HepG2 (cell line): Measurements from ENCODE around the gene ZNHIT1. TPM values are rescaled to one million over a fixed set of nuclear protein-coding genes. Genes with fewer than 3 reads are reported as not detected.

Experiments
- ATF5 ChIP-seq: sonication (generic); formaldehyde crosslinking; IDR thresholded peaks from 2 replicates; pipeline ENCODE4 v1.4.0; 2020; ENCODE audit warnings: mild to moderate bottlenecking, low read depth, missing genetic modification reagents
- FOXP1 ChIP-seq, 2 experiments: fragments of 450-650 bp in 1 of 2; IDR thresholded peaks; 2 replicates each; pipeline ENCODE4 v1.6.1; 2017 to 2018; ENCODE audit warnings: antibody characterized with exemption in 1 of 2
- HNRNPLL ChIP-seq: fragments of 200-400 bp; formaldehyde crosslinking; IDR thresholded peaks from 2 replicates; pipeline ENCODE4 v1.6.1; 2017; ENCODE audit warnings: mild to moderate bottlenecking, low read depth, low read length; ENCODE audit not compliant: poor library complexity, severe bottlenecking
- HOXA5 ChIP-seq: sonication (generic); formaldehyde crosslinking; IDR thresholded peaks from 2 replicates; pipeline ENCODE4 v1.4.0; 2020; ENCODE audit warnings: missing genetic modification reagents
- MED1 ChIP-seq: sonication (generic); formaldehyde crosslinking; IDR thresholded peaks from 2 replicates; pipeline ENCODE4 v1.4.0; 2020; ENCODE audit warnings: missing genetic modification reagents
- PRDM15 ChIP-seq: sonication (generic); formaldehyde crosslinking; IDR thresholded peaks from 2 replicates; pipeline ENCODE4 v1.4.0; 2020; ENCODE audit warnings: missing genetic modification reagents
- RFXAP ChIP-seq: sonication (generic); formaldehyde crosslinking; IDR thresholded peaks from 2 replicates; pipeline ENCODE4 v1.4.0; 2020; ENCODE audit warnings: missing genetic modification reagents, borderline replicate concordance
- TFDP1 ChIP-seq: IDR thresholded peaks from 2 replicates; pipeline ENCODE4 v1.6.1; 2016; ENCODE audit warnings: missing compliant biosample characterization, missing genetic modification reagents, borderline replicate concordance
- UBTF ChIP-seq: sonication (generic); formaldehyde crosslinking; IDR thresholded peaks from 2 replicates; pipeline ENCODE4 v1.4.0; 2020; ENCODE audit warnings: mild to moderate bottlenecking, missing genetic modification reagents
- XRCC5 ChIP-seq: fragments of 200-400 bp; formaldehyde crosslinking; optimal IDR thresholded peaks from 2 replicates; pipeline ENCODE3; 2017; ENCODE audit warnings: mild to moderate bottlenecking, low read length
- ZBTB14 ChIP-seq: sonication (generic); formaldehyde crosslinking; IDR thresholded peaks from 2 replicates; pipeline ENCODE4 v1.4.0; 2020; ENCODE audit warnings: missing genetic modification reagents
- ZNF331 ChIP-seq: sonication (generic); formaldehyde crosslinking; IDR thresholded peaks from 2 replicates; pipeline ENCODE4 v1.4.0; 2020; ENCODE audit warnings: missing genetic modification reagents
- ZNF33A ChIP-seq: sonication (generic); formaldehyde crosslinking; IDR thresholded peaks from 2 replicates; pipeline ENCODE4 v1.5.1; 2020; ENCODE audit warnings: missing genetic modification reagents, mild to moderate bottlenecking, moderate library complexity, borderline replicate concordance
- ZNF350 ChIP-seq: sonication (generic); formaldehyde crosslinking; IDR thresholded peaks from 2 replicates; pipeline ENCODE4 v1.4.0; 2020; ENCODE audit warnings: mild to moderate bottlenecking, low read depth, missing genetic modification reagents, borderline replicate concordance
- ZNF446 ChIP-seq: sonication (generic); formaldehyde crosslinking; IDR thresholded peaks from 2 replicates; pipeline ENCODE4 v1.5.0; 2020; ENCODE audit warnings: mild to moderate bottlenecking, missing genetic modification reagents
- ZNF567 ChIP-seq: sonication (generic); formaldehyde crosslinking; IDR thresholded peaks from 2 replicates; pipeline ENCODE4 v1.8.1; 2023; ENCODE audit warnings: mild to moderate bottlenecking, missing genetic modification reagents, borderline replicate concordance
- ZSCAN22 ChIP-seq: sonication (generic); formaldehyde crosslinking; IDR thresholded peaks from 2 replicates; pipeline ENCODE4 v1.4.0; 2020; ENCODE audit warnings: mild to moderate bottlenecking, missing genetic modification reagents
- polyA plus RNA-seq, 8 experiments: library from polyadenylated mRNA; depleted of rRNA in 3 of 8; stranded (reverse) in 7 of 8; unstranded in 1 of 8; fragments of >200 nt; fragmentation: Illumina TruSeq in 4 of 8; extraction: Trizol in 4 of 8; gene quantifications; 2 replicates each; pipeline versions ENCODE4 v1.2.1 to v1.2.3, GENCODE V29; 2011 to 2016; ENCODE audit warnings: low read depth in 4 of 8, missing spikeins in 1 of 8, mixed read lengths in 1 of 8; ENCODE audit not compliant: insufficient read depth in 1 of 8
- total RNA-seq, 5 experiments: library from RNA; depleted of rRNA; stranded (reverse); fragments of >200 nt; fragmentation: Illumina TruSeq; extraction: Trizol; gene quantifications; 2 replicates each; pipeline ENCODE4 v1.2.3, GENCODE V29; 2016; ENCODE audit warnings: low read depth in 1 of 5

The ZNHIT1 gene
- total and polyA plus RNA-seq, 2 of the 13 experiments (the other 11 are each of a cell fraction or from before 2014, with no cell fraction given), result 32.5 to 64.5 TPM

GRCh38 chr7:101245147-101245668, 27.2 kb downstream of the ZNHIT1 start (continued):
- TF ChIP-seq PRDM15 (CRISPR knock-in tag), result no peak
- no peak for TF ChIP-seq ZSCAN22 (CRISPR knock-in tag)
- TF ChIP-seq ATF5 (CRISPR knock-in tag), result no peak
- TF ChIP-seq UBTF (CRISPR knock-in tag), result 0 out of 2 replicates have a peak, but pooled peaks have one; percentile 6
- peak; percentile 4 for TF ChIP-seq XRCC5
- TF ChIP-seq ZBTB14 (CRISPR knock-in tag), result 0 out of 2 replicates have a peak, but pooled peaks have one; percentile 13
- peak; percentile 33; the same call in 1 of the 2 replicates for TF ChIP-seq HOXA5
- no peak; the same call in 1 of the 2 replicates for TF ChIP-seq TFDP1 (CRISPR knock-in tag)
- TF ChIP-seq ZNF350, result 0 out of 2 replicates have a peak, but pooled peaks have one; percentile 10
- peak; percentile 70 for TF ChIP-seq HNRNPLL
- no peak for TF ChIP-seq ZNF567
- peak; percentile 5; the same call in 1 of the 2 replicates for TF ChIP-seq MED1 (CRISPR knock-in tag)
- TF ChIP-seq FOXP1 (IDR thresholded peaks at IDR 0.05), result no peak
- no peak for TF ChIP-seq FOXP1 (CRISPR knock-in tag; IDR thresholded peaks at IDR 0.05)
- TF ChIP-seq ZNF331, result peak; percentile 47; the same call in 1 of the 2 replicates
- 0 out of 2 replicates have a peak, but pooled peaks have one; percentile 48 for TF ChIP-seq RFXAP
- TF ChIP-seq ZNF33A, result no peak
- TF ChIP-seq ZNF446, result 0 out of 2 replicates have a peak, but pooled peaks have one; percentile 31
